PC-3 (cell line): ENCODE results near the gene RCOR1. TPM values are rescaled to one million over a fixed set of nuclear protein-coding genes. Genes with fewer than 3 reads are reported as not detected.

Experiments used
- ATAC-seq: fragments of 200-7000 bp; cut with Tn5 transposase; 2 replicates; pipeline ENCODE4 v1.9.1; 2020; ENCODE audit warnings: mild to moderate bottlenecking, moderate library complexity
- BruUV-seq: library from RNA; stranded (reverse); fragments of 400-500 nt; replicated peaks from 2 replicates; lab custom pipeline; 2021; lab: Mats Ljungman, UMichigan
- CTCF ChIA-PET: fragments of 300-600 bp; sonication (Branson Sonifier 250); formaldehyde crosslinking; loops from one replicate; lab custom pipeline; 2022; ENCODE audit warnings: antibody characterized with exemption; lab: Charles Lee
- POLR2A ChIA-PET: fragments of 300-600 bp; sonication (Branson Sonifier 250); formaldehyde crosslinking; loops from one replicate; lab custom pipeline; 2022; ENCODE audit warnings: antibody characterized with exemption; ENCODE audit not compliant: unreplicated experiment; lab: Charles Lee
- DNase-seq: peaks from one replicate; pipeline ENCODE4 v3.0.0-alpha.2; 2015
- H2AFZ ChIP-seq: fragments of 300-600 bp; sonication (generic); 2 replicates; pipeline ENCODE4 v1.6.0; 2016; ENCODE audit warnings: antibody characterized with exemption, low read length
- H3F3A ChIP-seq: fragments of 300-600 bp; sonication (generic); one replicate; pipeline ENCODE4 v1.6.0; 2017; ENCODE audit warnings: antibody characterized with exemption, low read length, control low read depth, mild to moderate bottlenecking; ENCODE audit not compliant: unreplicated experiment
- H3K27ac ChIP-seq: fragments of 300-600 bp; sonication (generic); 2 replicates; pipeline ENCODE4 v1.5.1; 2016; ENCODE audit warnings: mild to moderate bottlenecking, low read length
- H3K27me3 ChIP-seq: fragments of 300-600 bp; sonication (generic); 2 replicates; pipeline ENCODE4 v1.6.1; 2016; ENCODE audit warnings: low read length, mixed read lengths
- H3K36me3 ChIP-seq: fragments of 300-600 bp; sonication (generic); 2 replicates; pipeline ENCODE4 v1.6.1; 2016; ENCODE audit warnings: low read depth, mixed run types, low read length, mixed read lengths
- H3K4me1 ChIP-seq: fragments of 300-600 bp; sonication (generic); 2 replicates; pipeline ENCODE4 v1.5.1; 2016; ENCODE audit warnings: low read length; ENCODE audit not compliant: insufficient read depth
- H3K4me2 ChIP-seq: fragments of 300-600 bp; sonication (generic); 2 replicates; pipeline ENCODE4 v1.6.0; 2016; ENCODE audit warnings: low read length
- H3K4me3 ChIP-seq: fragments of 300-600 bp; sonication (generic); 2 replicates; pipeline ENCODE4 v1.5.1; 2016; ENCODE audit warnings: mild to moderate bottlenecking, low read length, mixed read lengths
- H3K79me2 ChIP-seq: fragments of 300-600 bp; sonication (generic); 2 replicates; pipeline ENCODE4 v1.6.1; 2017; ENCODE audit warnings: low read length, mixed read lengths
- H3K9ac ChIP-seq: fragments of 300-600 bp; sonication (generic); 2 replicates; pipeline ENCODE4 v1.6.0; 2016; ENCODE audit warnings: mild to moderate bottlenecking, low read length
- H3K9me2 ChIP-seq: fragments of 300-600 bp; sonication (generic); replicated peaks from 2 replicates; pipeline ENCODE4 v1.6.1; 2016; ENCODE audit warnings: mixed run types, low read length, mixed read lengths
- H3K9me3 ChIP-seq: fragments of 300-600 bp; sonication (generic); 2 replicates; pipeline ENCODE4 v1.6.1; 2016; ENCODE audit warnings: low read length, mixed read lengths
- H4K20me1 ChIP-seq: fragments of 300-600 bp; sonication (generic); 2 replicates; pipeline ENCODE4 v1.6.1; 2016; ENCODE audit warnings: low read length, mixed read lengths
- EZH2 ChIP-seq: fragments of 300-600 bp; sonication (generic); IDR thresholded peaks from one replicate; pipeline ENCODE4 v1.6.1; 2017; ENCODE audit warnings: antibody characterized with exemption, mild to moderate bottlenecking, low read length; ENCODE audit not compliant: unreplicated experiment
- EZH2phosphoT487 ChIP-seq: fragments of 300-600 bp; sonication (generic); IDR thresholded peaks from 2 replicates; pipeline ENCODE4 v1.6.1; 2018; ENCODE audit warnings: mild to moderate bottlenecking, antibody characterized with exemption, low read length, borderline replicate concordance
- intact Hi-C: fragments of 100-400 bp; cut with micrococcal nuclease; formaldehyde crosslinking; loops from 2 replicates; pipeline ENCODE4 v1.9.0; 2023
- total RNA-seq: library from RNA; depleted of rRNA; stranded (reverse); fragments of >200 nt; gene quantifications from 2 replicates; pipeline ENCODE4 v1.2.3, GENCODE V29; 2014
- TF ChIP-seq, protein P1 (sequence below): fragments of 300-600 bp; sonication (generic); conservative IDR thresholded peaks from 2 replicates; pipeline ENCODE4 v1.5.1; 2017; ENCODE audit warnings: antibody characterized with exemption, low read depth, mild to moderate bottlenecking, low read length

Gene RCOR1
- total RNA-seq, 1 experiment from 2014 or later = 22.2 TPM

DNA sequence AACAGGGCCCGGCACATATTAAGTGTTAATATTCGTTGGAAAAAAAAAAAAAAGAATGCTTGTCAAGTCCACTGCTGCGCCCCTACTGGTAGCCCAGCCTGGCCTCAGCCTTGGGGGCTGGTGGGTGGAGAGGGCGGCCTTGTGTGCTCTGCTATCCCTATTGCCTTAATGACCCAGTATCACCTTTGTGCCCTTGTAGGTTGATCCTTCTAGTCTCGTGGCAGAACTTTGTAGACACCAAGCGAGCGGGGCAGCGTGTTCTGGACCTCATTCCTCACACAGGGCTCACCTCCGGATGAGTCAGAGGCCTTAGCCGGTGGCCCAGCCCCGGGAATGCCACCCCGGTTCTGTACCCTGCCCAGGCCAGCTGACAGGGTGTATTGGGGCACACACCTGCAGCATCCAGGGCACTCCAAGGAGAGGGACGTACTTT lies 1.8 kb upstream of the RCOR1 start:
- Histone ChIP-seq H3K4me1 (peaks cover 22% of the 10 kb centered on the region), H3F3A (peaks cover 4% of the 10 kb centered on the region), H3K4me2 (peak overlapping the region; percentile 97), H4K20me1 (peaks cover 21% of the 10 kb centered on the region), H3K4me3 (peak overlapping the region; percentile 94), H3K9me2 (no peaks in the 10 kb centered on the region), H3K9ac (peak overlapping the region; percentile 93), H3K27ac (peak overlapping the region; percentile 91), H3K36me3 (0 out of 2 replicates have a peak, but pooled peaks cover 6% of the 10 kb centered on the region), H3K27me3 (no peaks in the 10 kb centered on the region), H3K79me2 (peaks cover 28% of the 10 kb centered on the region), H3K9me3 (no peaks in the 10 kb centered on the region), H2AFZ (peak overlapping the region; percentile 93; the same call in 1 of the 2 replicates)
- ATAC-seq (peak; percentile 53), DNase-seq (peak; percentile 73)
- TF ChIP-seq, protein P1, sequence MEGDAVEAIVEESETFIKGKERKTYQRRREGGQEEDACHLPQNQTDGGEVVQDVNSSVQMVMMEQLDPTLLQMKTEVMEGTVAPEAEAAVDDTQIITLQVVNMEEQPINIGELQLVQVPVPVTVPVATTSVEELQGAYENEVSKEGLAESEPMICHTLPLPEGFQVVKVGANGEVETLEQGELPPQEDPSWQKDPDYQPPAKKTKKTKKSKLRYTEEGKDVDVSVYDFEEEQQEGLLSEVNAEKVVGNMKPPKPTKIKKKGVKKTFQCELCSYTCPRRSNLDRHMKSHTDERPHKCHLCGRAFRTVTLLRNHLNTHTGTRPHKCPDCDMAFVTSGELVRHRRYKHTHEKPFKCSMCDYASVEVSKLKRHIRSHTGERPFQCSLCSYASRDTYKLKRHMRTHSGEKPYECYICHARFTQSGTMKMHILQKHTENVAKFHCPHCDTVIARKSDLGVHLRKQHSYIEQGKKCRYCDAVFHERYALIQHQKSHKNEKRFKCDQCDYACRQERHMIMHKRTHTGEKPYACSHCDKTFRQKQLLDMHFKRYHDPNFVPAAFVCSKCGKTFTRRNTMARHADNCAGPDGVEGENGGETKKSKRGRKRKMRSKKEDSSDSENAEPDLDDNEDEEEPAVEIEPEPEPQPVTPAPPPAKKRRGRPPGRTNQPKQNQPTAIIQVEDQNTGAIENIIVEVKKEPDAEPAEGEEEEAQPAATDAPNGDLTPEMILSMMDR = peak; percentile 45; the same call in 1 of the 2 replicates
- TF ChIP-seq EZH2phosphoT487 = no peak
- ChIA-PET POLR2A (interaction anchor here (0.6 to 1.4 kb wide), 2 partner anchors 64 to 66 kb away, joined by 4 to 12 read pairs; no protein-coding TSS in a partner anchor), CTCF (interaction anchor here (1.0 kb wide), 1 partner anchor 66 kb away, joined by 13 read pairs; no protein-coding TSS in a partner anchor)
- no TSS peak for BruUV-seq
- intact Hi-C loops = loop anchor here (5.0 kb wide), 1 partner anchor 102 kb away; no protein-coding TSS in a partner anchor

DNA sequence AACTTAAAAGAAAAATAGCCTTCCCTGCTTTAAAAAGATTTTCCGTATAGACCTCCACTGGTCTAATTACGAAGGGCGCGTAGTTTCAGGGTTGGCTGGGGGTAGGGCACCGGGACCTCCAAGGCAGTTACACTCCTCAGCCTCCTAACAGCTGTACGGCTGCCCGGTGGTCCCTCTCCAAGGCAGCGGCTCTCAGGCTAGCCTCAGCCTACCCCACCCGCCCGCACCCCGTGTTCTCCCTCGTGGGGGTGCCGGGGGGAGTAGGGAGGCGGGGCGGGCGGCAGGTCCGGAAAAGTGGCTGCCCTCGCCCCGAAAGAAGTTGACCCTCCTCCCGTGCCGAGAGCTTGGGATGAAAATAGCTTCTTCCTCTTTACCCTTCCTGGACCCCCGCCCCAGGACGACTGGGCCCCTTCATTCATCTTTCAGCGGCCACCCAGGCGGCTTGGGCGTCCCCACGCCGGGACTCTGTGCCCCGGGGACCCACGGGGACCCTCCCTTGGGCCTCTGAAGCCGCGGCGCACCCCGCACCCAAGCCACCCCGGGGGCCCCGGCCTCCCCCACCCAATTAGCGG lies 991 bp upstream of the RCOR1 start:
- Histone ChIP-seq H3K9ac (peak overlapping the region; percentile 93), H3K4me1 (peaks cover 21% of the 10 kb centered on the region), H4K20me1 (peaks cover 25% of the 10 kb centered on the region), H3K79me2 (peaks cover 36% of the 10 kb centered on the region), H3K4me2 (peak overlapping the region; percentile 97), H3K27ac (peak overlapping the region; percentile 91), H3K27me3 (no peaks in the 10 kb centered on the region), H3K9me2 (no peaks in the 10 kb centered on the region), H3F3A (peaks cover 4% of the 10 kb centered on the region), H3K36me3 (0 out of 2 replicates have a peak, but pooled peaks cover 6% of the 10 kb centered on the region), H3K9me3 (no peaks in the 10 kb centered on the region), H2AFZ (peak overlapping the region; percentile 93; the same call in 1 of the 2 replicates), H3K4me3 (peak overlapping the region; percentile 94)
- TF ChIP-seq EZH2phosphoT487 = no peak
- CTCF ChIA-PET = interaction anchor here (1.0 kb wide), 1 partner anchor 67 kb away, joined by 13 read pairs; no protein-coding TSS in a partner anchor
- BruUV-seq = TSS peak; percentile 78
- POLR2A ChIA-PET = interaction anchor here (0.6 to 1.4 kb wide), 2 partner anchors 64 to 67 kb away, joined by 4 to 12 read pairs; no protein-coding TSS in a partner anchor
- DNase-seq (no peak), ATAC-seq (peak; percentile 6)
- intact Hi-C loops = loop anchor here (5.0 kb wide), 1 partner anchor 101 kb away; no protein-coding TSS in a partner anchor

DNA sequence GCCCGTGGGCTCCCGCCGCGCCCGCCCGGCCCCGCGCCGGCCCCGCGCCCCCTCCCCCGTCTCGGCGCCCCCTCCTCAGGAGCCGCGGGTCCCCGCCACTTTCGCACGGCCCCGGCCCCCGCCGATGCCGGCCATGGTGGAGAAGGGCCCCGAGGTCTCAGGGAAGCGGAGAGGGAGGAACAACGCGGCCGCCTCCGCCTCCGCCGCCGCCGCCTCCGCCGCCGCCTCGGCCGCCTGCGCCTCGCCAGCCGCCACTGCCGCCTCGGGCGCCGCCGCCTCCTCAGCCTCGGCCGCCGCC lies 263 bp downstream of the RCOR1 start:
- DNase-seq (no peak), ATAC-seq (0 out of 2 replicates have a peak, but pooled peaks have one; percentile 0)
- H3K9me3 ChIP-seq = no peaks in the 10 kb centered on the region
- H3K4me1 ChIP-seq = peaks cover 21% of the 10 kb centered on the region
- H2AFZ ChIP-seq = no peak overlapping the region
- H4K20me1 ChIP-seq = peaks cover 26% of the 10 kb centered on the region
- intact Hi-C loops = loop anchor here (1.0 to 5.0 kb wide), 2 partner anchors 68 to 100 kb away; no protein-coding TSS in a partner anchor
- TF ChIP-seq EZH2phosphoT487 = no peak
- TF ChIP-seq, protein P1 = no peak
- TF ChIP-seq EZH2 = no peak
- CTCF ChIA-PET = no interaction called here
- H3K4me3 ChIP-seq = peak overlapping the region; percentile 94
- H3K9me2 ChIP-seq = no peaks in the 10 kb centered on the region
- POLR2A ChIA-PET = no interaction called here
- peak overlapping the region; percentile 93 for H3K4me2 ChIP-seq
- H3K27ac ChIP-seq = no peak overlapping the region
- H3K9ac ChIP-seq = peak overlapping the region; percentile 77
- no peaks in the 10 kb centered on the region for H3K27me3 ChIP-seq
- peaks cover 49% of the 10 kb centered on the region for H3K79me2 ChIP-seq
- H3K36me3 ChIP-seq = 0 out of 2 replicates have a peak, but pooled peaks cover 6% of the 10 kb centered on the region
- BruUV-seq = no TSS peak
- H3F3A ChIP-seq = peaks cover 4% of the 10 kb centered on the region
